Measurements from ENCODE around the gene CNTN6.

DNA sequence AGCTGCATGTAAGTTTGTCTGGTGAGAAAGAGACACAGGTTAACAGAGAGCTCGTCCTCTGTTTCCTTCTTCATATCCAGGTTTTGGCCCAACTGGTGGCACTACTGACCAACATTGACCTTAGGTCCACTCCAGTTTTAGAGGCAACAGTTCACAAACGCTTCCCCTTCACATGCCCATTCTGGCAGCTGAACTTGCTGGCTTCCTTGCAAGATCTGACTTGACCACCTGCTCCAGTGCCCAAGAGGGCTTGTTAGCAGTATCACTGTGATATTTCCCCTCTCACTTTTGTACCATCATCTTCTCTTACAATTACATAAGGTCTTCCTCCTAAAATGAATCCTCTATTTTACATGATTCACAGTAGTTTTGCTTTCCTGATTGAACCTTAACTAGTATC, 71.3 kb downstream of the CNTN6 start:
- TF ChIP-seq, protein P1, sequence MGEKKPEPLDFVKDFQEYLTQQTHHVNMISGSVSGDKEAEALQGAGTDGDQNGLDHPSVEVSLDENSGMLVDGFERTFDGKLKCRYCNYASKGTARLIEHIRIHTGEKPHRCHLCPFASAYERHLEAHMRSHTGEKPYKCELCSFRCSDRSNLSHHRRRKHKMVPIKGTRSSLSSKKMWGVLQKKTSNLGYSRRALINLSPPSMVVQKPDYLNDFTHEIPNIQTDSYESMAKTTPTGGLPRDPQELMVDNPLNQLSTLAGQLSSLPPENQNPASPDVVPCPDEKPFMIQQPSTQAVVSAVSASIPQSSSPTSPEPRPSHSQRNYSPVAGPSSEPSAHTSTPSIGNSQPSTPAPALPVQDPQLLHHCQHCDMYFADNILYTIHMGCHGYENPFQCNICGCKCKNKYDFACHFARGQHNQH (CRISPR knock-in tag; IDR thresholded peaks at IDR 0.05): no peak
- TF ChIP-seq POLR2G (IDR thresholded peaks at IDR 0.05; ENCODE audit: low read depth, low read length): no peak
- TF ChIP-seq SYNCRIP (IDR thresholded peaks at IDR 0.05; ENCODE audit: insufficient read depth, low read depth, low read length): no peak
- TF ChIP-seq TBX2 (CRISPR knock-in tag; IDR thresholded peaks at IDR 0.05; ENCODE audit: borderline replicate concordance): no peak
- TF ChIP-seq SNRNP70 (IDR thresholded peaks at IDR 0.05; ENCODE audit: low read depth, low read length): no peak
- TF ChIP-seq POLR2A (IDR thresholded peaks at IDR 0.05; ENCODE audit: insufficient read depth in 1 of 2, low read depth in 2 of 2, low read length in 2 of 2): no peak
- no peak for TF ChIP-seq JUND (CRISPR knock-in tag; IDR thresholded peaks at IDR 0.05)
- TF ChIP-seq ZBTB1 (CRISPR knock-in tag; IDR thresholded peaks at IDR 0.05; ENCODE audit: borderline replicate concordance): no peak
- no peak for TF ChIP-seq SUZ12 (IDR thresholded peaks at IDR 0.05; ENCODE audit: low read depth, low read length)
- TF ChIP-seq, protein P2, sequence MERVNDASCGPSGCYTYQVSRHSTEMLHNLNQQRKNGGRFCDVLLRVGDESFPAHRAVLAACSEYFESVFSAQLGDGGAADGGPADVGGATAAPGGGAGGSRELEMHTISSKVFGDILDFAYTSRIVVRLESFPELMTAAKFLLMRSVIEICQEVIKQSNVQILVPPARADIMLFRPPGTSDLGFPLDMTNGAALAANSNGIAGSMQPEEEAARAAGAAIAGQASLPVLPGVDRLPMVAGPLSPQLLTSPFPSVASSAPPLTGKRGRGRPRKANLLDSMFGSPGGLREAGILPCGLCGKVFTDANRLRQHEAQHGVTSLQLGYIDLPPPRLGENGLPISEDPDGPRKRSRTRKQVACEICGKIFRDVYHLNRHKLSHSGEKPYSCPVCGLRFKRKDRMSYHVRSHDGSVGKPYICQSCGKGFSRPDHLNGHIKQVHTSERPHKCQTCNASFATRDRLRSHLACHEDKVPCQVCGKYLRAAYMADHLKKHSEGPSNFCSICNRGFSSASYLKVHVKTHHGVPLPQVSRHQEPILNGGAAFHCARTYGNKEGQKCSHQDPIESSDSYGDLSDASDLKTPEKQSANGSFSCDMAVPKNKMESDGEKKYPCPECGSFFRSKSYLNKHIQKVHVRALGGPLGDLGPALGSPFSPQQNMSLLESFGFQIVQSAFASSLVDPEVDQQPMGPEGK (CRISPR knock-in tag; IDR thresholded peaks at IDR 0.05): no peak
- TF ChIP-seq FIP1L1 (IDR thresholded peaks at IDR 0.05; ENCODE audit: borderline replicate concordance, insufficient read depth, low read depth, low read length): no peak
- no peak for TF ChIP-seq SIN3A (IDR thresholded peaks at IDR 0.05; ENCODE audit: borderline replicate concordance, low read depth, low read length)
